GM21515 (cell line): ENCODE measurements around the gene COBL.

Experiments
- ATAC-seq: cut with Tn5 transposase; IDR thresholded peaks from one replicate; pipeline ENCODE4 v1.9.1; 2021; ENCODE audit not compliant: unreplicated experiment

The COBL gene

GRCh38 chr7:51152706-51153200 lies 163.9 kb downstream of the COBL start:
- ATAC-seq, result no peak

GRCh38 chr7:51151455-51151854 lies 165.2 kb downstream of the COBL start:
- no peak for ATAC-seq

- no peak for ATAC-seq
Measured at GRCh38 chr7:51150193-51150592, 166.4 kb downstream of the COBL start.

DNA sequence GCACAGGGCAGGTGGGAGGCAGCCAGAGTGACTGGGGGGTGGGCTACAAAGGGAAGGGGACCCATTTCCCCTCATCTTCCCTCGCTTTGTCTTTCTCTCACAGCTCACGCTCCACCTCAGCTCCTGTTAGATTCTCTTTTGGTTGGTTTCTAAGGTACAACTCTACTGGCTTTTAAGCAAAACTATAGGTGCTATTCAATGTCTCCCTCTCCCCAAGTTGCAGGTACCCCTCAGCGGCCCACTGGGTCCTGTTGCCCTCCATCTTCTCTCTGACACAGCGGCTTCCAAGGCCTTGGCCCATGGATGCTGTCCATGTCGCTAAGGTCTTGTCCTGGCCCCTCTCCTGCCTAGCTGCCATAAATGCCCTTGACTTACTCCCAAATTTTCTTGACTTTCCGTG lies 168.4 kb downstream of the COBL start:
- no peak for ATAC-seq

- ATAC-seq, result no peak
Measured at GRCh38 chr7:51146816-51147586, 169.6 kb downstream of the COBL start.

DNA sequence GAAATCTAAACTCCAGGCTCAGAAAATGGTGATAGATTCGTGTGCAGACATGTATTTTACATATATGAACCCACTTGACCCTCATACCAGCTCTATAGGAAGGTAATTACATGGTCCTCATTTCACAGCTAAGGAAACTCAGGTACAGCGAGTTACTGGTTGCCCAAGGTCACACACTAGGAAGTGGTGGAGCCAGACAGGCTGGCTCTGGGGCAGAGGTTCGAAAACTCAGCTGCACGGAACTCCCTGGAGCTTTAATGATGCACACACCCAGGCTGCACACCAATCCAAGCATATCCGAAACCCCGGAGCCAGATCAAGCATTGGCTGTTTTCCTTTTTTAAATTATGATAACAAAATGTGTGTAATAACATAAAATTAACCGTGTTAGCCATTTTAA lies 172.4 kb downstream of the COBL start:
- no peak for ATAC-seq

GRCh38 chr7:51142741-51143385 lies 173.7 kb downstream of the COBL start:
- no peak for ATAC-seq

GRCh38 chr7:51141451-51142003 lies 175.1 kb downstream of the COBL start:
- ATAC-seq, result no peak

GRCh38 chr7:51140199-51141164 lies 176.1 kb downstream of the COBL start:
- ATAC-seq, result no peak

DNA sequence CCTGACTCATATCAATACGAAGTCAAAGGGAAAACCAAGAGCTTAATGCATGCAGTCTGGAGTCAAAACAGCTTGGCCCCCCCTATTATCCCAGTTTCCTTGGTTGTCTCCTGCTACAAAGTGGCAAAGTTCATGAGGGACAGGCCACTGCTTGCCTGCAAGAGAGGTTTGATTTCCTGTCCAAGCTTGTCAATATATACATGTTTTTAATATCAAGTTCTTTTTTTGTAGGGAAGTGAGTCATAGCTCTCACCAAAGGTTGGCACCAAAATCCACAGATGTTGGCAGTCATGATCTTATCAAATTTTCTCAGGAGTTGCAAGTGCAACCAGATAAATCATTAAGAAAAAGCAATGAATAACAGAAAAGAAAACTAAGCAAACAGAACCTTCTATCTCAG lies 176.8 kb downstream of the COBL start:
- no peak for ATAC-seq

GRCh38 chr7:51138123-51139085 lies 178.2 kb downstream of the COBL start:
- ATAC-seq, result no peak

- ATAC-seq, result no peak
Measured at GRCh38 chr7:51135576-51135975, 181.0 kb downstream of the COBL start.

- no peak for ATAC-seq
Measured at GRCh38 chr7:51134013-51134441, 182.6 kb downstream of the COBL start.

- no peak for ATAC-seq
Measured at GRCh38 chr7:51132661-51133060, 183.9 kb downstream of the COBL start.

GRCh38 chr7:51129527-51130472 lies 186.8 kb downstream of the COBL start:
- no peak for ATAC-seq

DNA sequence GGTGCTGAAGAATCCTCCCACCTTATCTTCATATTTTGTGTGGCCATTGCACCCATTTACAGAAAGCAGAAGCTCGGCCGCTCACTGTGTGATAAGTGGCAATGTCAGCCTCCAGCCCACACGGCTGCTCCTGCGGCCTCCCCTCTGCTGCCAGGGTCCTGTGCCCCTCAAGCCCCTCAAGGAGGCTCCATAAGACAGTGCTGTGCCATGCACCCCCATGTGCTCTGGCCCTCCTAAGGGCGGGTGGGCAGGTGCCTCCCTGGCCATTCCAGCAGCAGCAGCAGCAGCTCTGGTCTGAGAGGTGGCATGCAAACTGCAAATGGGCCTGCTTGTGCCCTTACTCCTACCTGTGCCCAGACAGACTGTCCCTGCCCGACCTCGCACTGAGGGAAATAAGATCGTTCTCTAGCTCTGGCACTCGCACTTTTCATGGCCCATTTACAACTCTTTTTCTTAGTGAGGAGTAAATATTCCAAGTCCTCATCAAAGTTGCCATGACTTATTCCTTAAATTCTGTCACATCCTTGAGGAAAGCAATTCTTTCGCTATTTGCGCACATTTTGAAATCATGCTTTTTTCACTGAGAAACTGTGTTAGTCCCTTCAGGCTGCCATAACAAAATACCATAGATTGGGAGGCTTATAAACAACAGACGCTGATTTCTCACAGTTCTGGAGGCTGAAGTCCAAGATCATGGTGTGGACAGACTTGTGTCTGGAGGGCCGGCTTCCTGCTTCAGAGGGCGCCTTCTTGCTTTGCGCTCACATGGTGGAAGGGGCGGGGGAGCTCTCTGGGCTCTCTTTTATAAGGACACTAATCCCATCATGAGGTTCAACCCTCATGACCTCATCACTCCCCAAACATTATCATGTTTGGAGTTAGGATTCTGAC lies 187.8 kb downstream of the COBL start:
- no peak for ATAC-seq

DNA sequence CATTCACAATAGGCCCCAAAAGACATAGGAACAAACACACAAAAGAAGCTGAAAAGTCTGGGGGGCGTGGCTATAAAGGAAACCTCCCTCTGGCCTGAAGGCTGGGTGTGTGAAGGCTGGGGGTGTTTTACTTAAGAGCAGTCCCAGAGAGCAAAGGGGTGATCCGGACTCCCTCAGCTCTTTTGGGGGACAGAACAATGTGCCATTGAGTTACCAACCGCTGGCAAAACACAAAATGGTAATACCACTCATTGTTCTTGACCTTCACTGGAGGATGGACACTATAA lies 189.0 kb downstream of the COBL start:
- no peak for ATAC-seq
